Lung (tissue), 16 donors: ENCODE measurements around the gene PORCN. TPM values are rescaled to one million over a fixed set of nuclear protein-coding genes. Genes with fewer than 3 reads are reported as not detected.
A peak's percentile ranks its signal among the peaks of the same experiment; 100 is the strongest.

Experiments
- ATAC-seq: fragments of 200-7000 bp; cut with Tn5 transposase; one replicate; pipeline ENCODE4 v1.9.1; 2020; ENCODE audit warnings: moderate number of reproducible peaks; ENCODE audit not compliant: insufficient read depth, low FRiP score
- DNase-seq, 3 donors: peaks; one replicate each; pipeline ENCODE4 v3.0.0-alpha.2; 2013 to 2017
- H3K27ac ChIP-seq, 2 donors: one replicate each; pipeline ENCODE4 v1.5.1; 2013; ENCODE audit warnings: mild to moderate bottlenecking in 2 of 2, moderate library complexity in 2 of 2, control low read depth in 1 of 2, inconsistent platforms in 1 of 2, low read depth in 1 of 2, low read length in 1 of 2
- H3K27me3 ChIP-seq, 3 donors: one replicate each; pipeline ENCODE4 v1.5.1; 2013; ENCODE audit warnings: low read length in 2 of 3; ENCODE audit not compliant: control insufficient read depth in 3 of 3, insufficient read depth in 3 of 3
- H3K36me3 ChIP-seq, 4 donors: one replicate each; pipeline ENCODE4 v1.5.1; 2013; ENCODE audit warnings: low read length in 4 of 4, mild to moderate bottlenecking in 1 of 4, moderate library complexity in 1 of 4; ENCODE audit not compliant: control insufficient read depth in 4 of 4, insufficient read depth in 4 of 4
- H3K4me1 ChIP-seq, 5 donors: one replicate each; pipeline ENCODE4 v1.5.1; 2013; ENCODE audit warnings: low read length in 5 of 5, mild to moderate bottlenecking in 2 of 5, moderate library complexity in 1 of 5; ENCODE audit not compliant: control insufficient read depth in 5 of 5, insufficient read depth in 5 of 5
- H3K4me3 ChIP-seq: one replicate; pipeline ENCODE4 v1.5.1; 2013; ENCODE audit warnings: mild to moderate bottlenecking, control low read depth, moderate library complexity
- H3K9ac ChIP-seq, 2 donors: one replicate each; pipeline ENCODE4 v1.5.1; 2013; ENCODE audit warnings: low read length in 2 of 2, control low read depth in 1 of 2; ENCODE audit not compliant: insufficient read depth in 1 of 2
- H3K9me3 ChIP-seq, 4 donors: one replicate each; pipeline ENCODE4 v1.5.1; 2013; ENCODE audit warnings: low read length in 3 of 4, mild to moderate bottlenecking in 1 of 4, moderate library complexity in 1 of 4; ENCODE audit not compliant: control insufficient read depth in 4 of 4, insufficient read depth in 3 of 4
- CTCF ChIP-seq: IDR thresholded peaks from 2 replicates; pipeline ENCODE4 v1.5.1; 2012; ENCODE audit warnings: mild to moderate bottlenecking; ENCODE audit errors: control extremely low read depth, extremely low read depth
- WGBS, 2 donors: extraction: QIAGEN DNeasy Blood & Tissue Kit; methylation state at CpG; one replicate each; pipeline ENCODE4 v1.1.7; 2013; 5-methylcytosine and 5-hydroxymethylcytosine counted together
- long read RNA-seq, 5 donors: transcript quantifications; one replicate each; lab custom pipeline, GENCODE V29; 2026
- polyA plus RNA-seq, 2 donors: library from polyadenylated mRNA; stranded (reverse); fragments of 200-250 nt; gene quantifications; one replicate each; pipeline ENCODE4 v1.2.1, GENCODE V29; 2013
- total RNA-seq, 2 donors: library from RNA; depleted of rRNA in 1 of 2; stranded (reverse); fragments of >200 nt in 1 of 2; gene quantifications; one replicate each; pipeline ENCODE4 v1.2.1, GENCODE V29; 2014 to 2021
- donor health status: control.
- donor health status: control.
- donor health status: Bipolar disorder and iron deficiency.
- donor health status: healthy.
- donor health status: DM: yes; HTN: yes; CAD: no.

PORCN gene
- total RNA-seq, result 10 to 100 TPM in 1 of 2 donors, 1 to 10 TPM in 1; 3.3 to 12.8 TPM
- 10 to 100 TPM; 11.6 to 12.0 TPM for polyA plus RNA-seq
- long read RNA-seq, donor 1, partial matches to known transcripts, result 0 of 1 reads
- long read RNA-seq, donor 1, other reads (novel, unspliced or antisense), result 0 of 1 reads
- long read RNA-seq, donor 2, result 0 reads
- long read RNA-seq, donor 3, result 0 reads
- long read RNA-seq, donor 4, partial matches to known transcripts, result 0 of 1 reads
- long read RNA-seq, donor 4, other reads (novel, unspliced or antisense), result 0 of 1 reads
- long read RNA-seq, donor 5, partial matches to known transcripts, result 0 of 5 reads
- long read RNA-seq, donor 5, other reads (novel, unspliced or antisense), result 0 of 5 reads

GRCh38 chrX:48508400-48509244, at the start of gene PORCN:
PORCN (plus strand) TSS chrX:48508992; CDS start chrX:48509821, 829 bp downstream.
- H3K27ac ChIP-seq, result peak within 1 kb of the TSS; percentile 73 to 86
- peaks cover 0 to 4% (median 0%) of the 10 kb centered on the region in 5 donors for H3K4me1 ChIP-seq
- peak within 1 kb of the TSS in 1 of 2 donors; percentile 71 for H3K9ac ChIP-seq
- no peaks in the 10 kb centered on the region for H3K27me3 ChIP-seq
- H3K4me3 ChIP-seq, result peak within 1 kb of the TSS; percentile 76
- DNase-seq, result peak; percentile 69 to 79 (median 75)
- ATAC-seq, result peak; percentile 93
- TF ChIP-seq CTCF, result no peak
- no peaks in the 10 kb centered on the region for H3K36me3 ChIP-seq
- H3K9me3 ChIP-seq, result peaks cover 0 to 9% (median 0%) of the 10 kb centered on the region in 4 donors
- 1 to 38% methylated on average over 31 to 65 of the region's 65 CpGs for WGBS, 2 donors

- Histone ChIP-seq H3K4me3 (no peak overlapping the region), H3K4me1 (no peaks in the 10 kb centered on the region), H3K36me3 (peaks cover 0 to 17% (median 9%) of the 10 kb centered on the region in 4 donors), H3K9ac (no peak overlapping the region), H3K27me3 (no peaks in the 10 kb centered on the region), H3K27ac (no peak overlapping the region), H3K9me3 (peaks cover 0 to 6% (median 1%) of the 10 kb centered on the region in 4 donors)
- WGBS, 2 donors, result 86 to 98% methylated on average over 4 to 6 of the region's 6 CpGs
- ATAC-seq (no peak), DNase-seq (no peak)
- no peak for TF ChIP-seq CTCF
These were observed 49.3 kb upstream of the PORCN start for GRCh38 chrX:48459483-48459882.

GRCh38 chrX:48460031-48460430, 48.8 kb upstream of the PORCN start:
- no peak overlapping the region for H3K27ac ChIP-seq
- H3K27me3 ChIP-seq, result no peaks in the 10 kb centered on the region
- WGBS, 2 donors, result 85 to 91% methylated on average over 3 of the region's 3 CpGs
- H3K9ac ChIP-seq, result no peak overlapping the region
- H3K9me3 ChIP-seq, result peaks cover 0 to 7% (median 1%) of the 10 kb centered on the region in 4 donors
- H3K4me3 ChIP-seq, result no peak overlapping the region
- peaks cover 0 to 2% (median 0%) of the 10 kb centered on the region in 5 donors for H3K4me1 ChIP-seq
- DNase-seq (no peak), ATAC-seq (no peak)
- TF ChIP-seq CTCF, result no peak
- H3K36me3 ChIP-seq, result peaks cover 0 to 17% (median 9%) of the 10 kb centered on the region in 4 donors
